ENCODE results near the gene DAZ1.
"Not testable (repeated sequence)": the region's sequence is repeated elsewhere in the genome, so short reads cannot be mapped to it uniquely, and the experiment has no call there.

The DAZ1 gene, protein sequence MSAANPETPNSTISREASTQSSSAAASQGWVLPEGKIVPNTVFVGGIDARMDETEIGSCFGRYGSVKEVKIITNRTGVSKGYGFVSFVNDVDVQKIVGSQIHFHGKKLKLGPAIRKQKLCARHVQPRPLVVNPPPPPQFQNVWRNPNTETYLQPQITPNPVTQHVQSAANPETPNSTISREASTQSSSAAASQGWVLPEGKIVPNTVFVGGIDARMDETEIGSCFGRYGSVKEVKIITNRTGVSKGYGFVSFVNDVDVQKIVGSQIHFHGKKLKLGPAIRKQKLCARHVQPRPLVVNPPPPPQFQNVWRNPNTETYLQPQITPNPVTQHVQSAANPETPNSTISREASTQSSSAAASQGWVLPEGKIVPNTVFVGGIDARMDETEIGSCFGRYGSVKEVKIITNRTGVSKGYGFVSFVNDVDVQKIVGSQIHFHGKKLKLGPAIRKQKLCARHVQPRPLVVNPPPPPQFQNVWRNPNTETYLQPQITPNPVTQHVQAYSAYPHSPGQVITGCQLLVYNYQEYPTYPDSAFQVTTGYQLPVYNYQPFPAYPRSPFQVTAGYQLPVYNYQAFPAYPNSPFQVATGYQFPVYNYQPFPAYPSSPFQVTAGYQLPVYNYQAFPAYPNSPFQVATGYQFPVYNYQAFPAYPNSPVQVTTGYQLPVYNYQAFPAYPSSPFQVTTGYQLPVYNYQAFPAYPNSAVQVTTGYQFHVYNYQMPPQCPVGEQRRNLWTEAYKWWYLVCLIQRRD

DNA sequence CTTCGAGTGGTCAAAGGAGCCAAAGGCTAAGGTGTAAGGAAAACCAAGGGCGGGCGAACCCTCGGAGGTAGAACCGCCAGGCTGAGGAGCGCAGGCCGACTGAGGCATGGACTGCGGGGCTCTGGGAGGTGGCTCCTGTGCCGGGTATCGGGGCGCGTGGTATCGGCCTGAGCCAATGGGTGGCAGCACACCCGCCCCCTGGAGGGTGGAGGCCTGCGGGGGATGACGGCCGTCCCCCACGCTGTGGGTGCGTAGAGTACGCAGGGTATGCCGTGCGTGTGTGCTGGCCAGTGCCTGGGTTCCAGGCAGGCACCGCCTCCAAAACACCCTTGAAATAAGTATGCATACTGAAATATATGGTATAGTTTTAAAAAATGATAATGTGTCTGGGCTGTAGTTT lies at the start of gene DAZ1:
Gene DAZ1, minus strand, starts transcription at position 101 of the 400 bp plus-strand sequence. CDS start 208 bp downstream, outside the sequence.
- not testable (repeated sequence) for DNase-seq (ENCODE audit: low read depth in 1 of 2, low spot score in 1 of 2)

GRCh38 chrY:23219233-23219632 lies 20.4 kb upstream of the DAZ1 start, which contains the start of gene DAZ2:
TSS of gene DAZ2 (plus strand) at chrY:23219533. CDS start at chrY:23219741, 208 bp downstream.
- DNase-seq (ENCODE audit: low read depth in 1 of 2, low spot score in 1 of 2), result not testable (repeated sequence)

- not testable (repeated sequence) for DNase-seq (ENCODE audit: low read depth in 1 of 2, low spot score in 1 of 2)
These were observed 11.9 kb upstream of the DAZ1 start for GRCh38 chrY:23210681-23211080.

DNA sequence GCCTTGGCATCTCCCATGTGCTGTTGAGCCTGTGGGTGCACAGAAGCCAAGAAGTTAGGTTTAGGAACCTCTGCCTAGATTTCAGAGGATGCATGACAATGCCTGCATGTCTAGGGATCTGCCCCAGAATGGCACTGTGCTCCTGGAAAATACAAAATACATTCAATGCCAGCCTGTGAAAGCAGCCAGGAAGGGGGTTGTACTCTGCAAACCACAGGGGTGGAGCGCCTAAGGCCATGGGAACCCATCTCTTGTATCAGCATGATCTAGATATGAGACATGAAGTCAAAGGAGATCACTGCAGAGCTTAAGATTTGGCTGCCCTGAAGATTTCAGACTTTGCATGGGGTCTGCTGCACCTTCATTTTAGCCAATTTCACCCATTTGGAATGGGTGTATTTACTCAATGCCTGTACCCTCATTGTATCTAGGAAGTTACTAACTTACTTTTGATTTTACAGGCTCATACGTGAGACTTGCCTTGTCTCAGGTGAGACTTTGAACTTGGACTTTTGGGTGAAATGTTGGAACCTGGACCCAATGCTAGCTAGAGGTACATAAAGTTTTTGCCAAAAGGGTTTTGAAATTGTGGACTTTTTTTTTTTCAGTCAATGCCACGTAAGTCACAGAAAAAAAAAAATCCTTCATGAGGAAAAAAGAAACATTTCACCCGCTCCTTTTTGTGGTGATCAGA lies 11.1 kb upstream of the DAZ1 start:
- not testable (repeated sequence) for DNase-seq (ENCODE audit: low read depth in 1 of 2, low spot score in 1 of 2)

DNA sequence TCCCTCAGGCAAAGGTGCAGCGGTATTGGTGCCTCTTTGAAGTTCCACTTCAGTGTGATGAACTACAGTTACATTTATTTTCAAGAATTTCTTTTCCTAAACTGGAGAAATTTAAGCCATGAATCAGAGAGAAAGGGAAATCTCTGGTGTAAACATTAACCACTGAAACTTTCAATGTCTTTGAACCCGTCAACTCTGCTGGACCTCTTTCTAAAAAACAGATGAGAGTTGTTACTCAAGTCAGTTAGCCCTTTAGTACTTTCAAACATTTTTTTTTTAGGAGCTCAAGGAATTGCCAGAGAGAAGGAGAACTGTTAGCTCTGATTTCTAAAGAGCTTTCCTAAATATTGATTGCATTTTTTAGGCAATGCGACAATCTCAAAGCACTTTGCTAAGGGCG lies 8.6 kb upstream of the DAZ1 start:
- not testable (repeated sequence) for DNase-seq (ENCODE audit: low read depth in 1 of 2, low spot score in 1 of 2)

Data from activated T-helper 1 cell treated with anti-CD3 and anti-CD28 coated beads, Interleukin-2, amount 50 U/mL, for 16 hours (primary cell).